ENCODE measurements around the gene SYNJ1.

- TF ChIP-seq CTCF (IDR thresholded peaks at IDR 0.05; ENCODE audit: low read depth, low read length, poor library complexity, severe bottlenecking) = no peak
- TF ChIP-seq EZH2phosphoT487 (IDR thresholded peaks at IDR 0.05; ENCODE audit: borderline replicate concordance, low read length) = no peak
Observed at GRCh38 chr21:32608851-32609250, 119.0 kb downstream of the SYNJ1 start.
